RKO (cell line): Measurements from ENCODE around the gene MBNL3.
A peak's percentile ranks its signal among the peaks of the same experiment; 100 is the strongest.

Experiments
- DNase-seq: peaks from one replicate; pipeline ENCODE4 v3.0.0-alpha.2; 2016; ENCODE audit warnings: low spot score

The MBNL3 gene

GRCh38 chrX:132414404-132414803 is 74.4 kb downstream of the MBNL3 start:
- DNase-seq = no peak

DNA sequence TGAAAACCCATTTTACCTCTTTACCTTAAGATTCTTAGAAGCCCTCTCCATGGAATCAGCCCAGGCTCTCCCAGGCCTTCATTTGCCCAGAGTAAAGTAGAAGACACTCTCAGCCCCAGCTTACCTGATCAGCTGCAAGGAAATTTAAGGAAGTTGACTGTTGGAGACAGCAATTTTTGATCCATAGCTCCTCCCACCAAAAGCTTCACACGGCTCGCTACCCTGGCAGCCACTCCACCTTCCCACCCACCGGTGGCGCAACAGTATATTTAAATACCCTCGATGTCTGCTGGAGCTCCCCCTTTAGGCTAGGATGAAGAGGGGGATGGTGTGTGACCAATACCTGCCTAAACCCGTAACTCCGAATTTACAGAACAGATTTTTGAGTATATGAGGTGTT is 75.4 kb downstream of the MBNL3 start:
- no peak for DNase-seq

DNA sequence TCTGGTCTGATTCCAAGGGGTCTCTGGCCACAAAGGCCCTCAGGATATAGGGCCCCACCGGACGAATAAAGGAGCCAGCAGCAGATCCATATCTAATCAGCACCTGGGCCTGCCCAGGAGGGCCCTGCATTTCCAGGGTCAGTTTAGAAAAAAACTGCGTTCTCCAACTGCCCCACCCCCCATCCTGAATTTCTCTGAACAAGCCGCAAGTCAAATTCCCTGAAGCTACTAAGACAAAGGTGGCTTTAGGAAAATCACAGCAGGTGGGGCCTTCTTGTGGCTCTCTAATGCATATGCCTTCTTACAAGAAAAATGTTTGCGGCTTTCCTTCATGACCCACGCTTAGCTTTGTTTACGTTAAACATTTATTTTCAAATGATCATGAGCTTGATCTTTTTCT is 76.6 kb downstream of the MBNL3 start:
- DNase-seq = no peak

GRCh38 chrX:132411310-132411977 is 77.4 kb downstream of the MBNL3 start:
- no peak for DNase-seq

GRCh38 chrX:132409780-132410556 is 78.9 kb downstream of the MBNL3 start:
- no peak for DNase-seq

DNA sequence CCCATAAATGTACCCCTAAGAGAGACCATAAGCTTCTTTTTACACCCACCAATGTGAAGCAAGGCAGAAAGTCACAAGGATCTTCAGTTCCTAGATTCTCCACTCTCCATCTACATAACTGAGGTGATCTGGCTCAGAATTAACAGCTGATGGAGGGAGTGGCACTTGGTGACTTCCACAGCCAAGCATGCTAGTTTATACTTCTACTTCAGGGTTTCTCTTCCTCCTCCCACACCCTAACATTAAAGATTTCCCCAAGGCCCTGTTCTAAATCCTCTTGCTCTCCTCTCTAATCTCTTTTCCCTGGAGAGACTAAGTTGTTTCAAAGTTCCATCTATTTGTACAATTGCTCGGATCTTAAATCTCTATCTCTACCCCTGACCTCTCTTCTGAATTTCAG is 81.1 kb downstream of the MBNL3 start:
- no peak for DNase-seq

- DNase-seq = no peak
These were observed 82.7 kb downstream of the MBNL3 start for GRCh38 chrX:132406106-132406505.

- no peak for DNase-seq
These were observed 84.6 kb downstream of the MBNL3 start for GRCh38 chrX:132404266-132404665.

DNA sequence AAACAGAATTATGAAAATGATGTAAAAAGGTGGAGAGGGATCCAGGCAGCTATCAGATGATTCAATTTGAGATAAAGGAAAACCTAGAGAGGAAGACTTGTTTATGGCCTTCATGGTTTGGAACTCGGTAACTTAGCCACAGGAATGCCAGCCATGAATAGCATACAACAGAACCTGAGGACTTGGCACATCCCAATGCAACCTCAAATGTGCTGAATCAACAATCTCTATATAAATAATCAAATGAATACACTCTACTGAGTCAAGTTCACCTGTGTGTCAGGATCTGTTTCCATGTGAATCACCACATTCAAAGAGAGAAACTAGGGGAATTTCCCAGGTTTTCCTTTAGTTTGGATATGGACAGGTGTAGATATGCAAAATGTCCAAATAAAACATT is 86.9 kb downstream of the MBNL3 start:
- DNase-seq = no peak

- DNase-seq = no peak
These were observed 88.1 kb downstream of the MBNL3 start for GRCh38 chrX:132400706-132401105.

- DNase-seq = no peak
These were observed 93.2 kb downstream of the MBNL3 start for GRCh38 chrX:132395645-132396044.

- DNase-seq = no peak
These were observed 93.8 kb downstream of the MBNL3 start for GRCh38 chrX:132395026-132395425.

DNA sequence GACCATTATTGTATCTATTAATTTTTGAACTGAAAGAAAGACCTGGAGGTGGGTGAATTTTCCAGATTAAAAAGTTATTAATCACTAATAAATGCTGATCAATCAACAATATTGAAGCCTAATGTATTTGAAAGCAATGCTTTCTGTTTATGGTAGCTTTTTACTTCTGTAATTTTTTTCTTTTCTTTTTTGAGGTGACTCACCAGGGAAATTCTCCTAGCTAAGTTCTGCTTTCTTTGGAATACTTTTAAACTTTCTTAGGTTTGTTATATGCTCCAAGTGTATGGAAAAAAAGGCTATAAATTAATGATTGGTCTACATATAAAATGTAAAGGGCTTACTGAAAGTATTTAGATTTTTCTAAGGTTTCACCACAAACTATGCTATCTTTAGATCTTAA is 94.2 kb downstream of the MBNL3 start:
- no peak for DNase-seq

DNA sequence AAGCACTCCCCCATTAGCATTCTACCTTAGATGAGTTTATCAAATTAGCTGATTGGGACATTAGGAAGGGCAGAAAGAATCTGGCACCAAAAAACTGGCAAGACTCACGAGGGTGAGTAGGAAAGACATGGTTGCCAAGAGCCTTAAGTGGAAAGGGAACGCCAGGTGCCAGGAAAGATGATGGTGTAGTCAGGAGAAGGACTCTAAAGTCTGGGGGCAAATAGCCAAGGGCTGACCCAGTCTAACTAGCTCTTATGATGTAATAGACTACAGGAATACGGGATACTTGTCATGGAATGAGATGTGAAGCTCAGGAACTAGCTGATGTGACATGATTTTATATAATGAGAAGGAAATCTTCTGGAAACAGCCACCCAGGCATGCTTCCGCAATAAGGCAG is 94.8 kb downstream of the MBNL3 start:
- no peak for DNase-seq

GRCh38 chrX:132393485-132393884 is 95.4 kb downstream of the MBNL3 start:
- no peak for DNase-seq

GRCh38 chrX:132393085-132393484 is 95.8 kb downstream of the MBNL3 start:
- DNase-seq = no peak

DNA sequence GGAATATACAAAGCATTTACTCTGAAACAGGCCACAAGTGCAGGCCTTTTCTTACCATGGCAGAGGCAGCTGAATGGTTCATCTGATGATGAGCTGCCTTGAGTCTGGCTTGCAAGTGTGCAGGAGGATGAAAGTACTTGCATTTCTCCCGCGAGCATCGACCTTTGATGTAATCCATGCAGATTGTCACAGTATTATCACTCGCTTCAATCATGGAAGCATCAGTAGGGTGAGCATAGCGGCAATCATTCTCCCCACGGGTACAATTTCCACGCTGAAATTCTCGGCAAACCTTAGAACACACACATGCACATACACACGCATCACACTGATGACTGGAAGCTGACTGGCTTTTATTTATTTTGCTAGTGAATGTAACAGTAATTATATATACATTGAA is 98.0 kb downstream of the MBNL3 start:
- DNase-seq = no peak

GRCh38 chrX:132389480-132389879 is 99.4 kb downstream of the MBNL3 start:
- DNase-seq = no peak

DNA sequence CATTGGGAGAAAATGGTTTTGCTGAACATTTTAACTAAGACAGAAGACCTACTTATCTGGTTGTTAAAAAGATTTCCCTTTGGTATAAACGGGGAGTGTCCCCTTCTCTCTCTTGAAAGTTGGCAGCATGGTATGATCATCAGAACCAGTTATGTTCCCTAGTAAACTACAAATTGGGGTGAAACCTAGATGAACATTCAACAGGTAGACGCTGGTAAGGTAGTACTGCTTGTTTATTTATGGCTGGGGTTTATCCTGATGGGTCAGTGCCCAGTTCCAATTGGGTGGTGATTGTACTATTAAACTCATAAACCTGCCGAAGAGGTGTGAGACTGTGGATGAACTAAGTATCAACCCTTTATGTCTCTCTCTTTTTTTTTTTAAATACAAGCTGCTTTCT is 100.5 kb downstream of the MBNL3 start:
- DNase-seq = no peak

DNA sequence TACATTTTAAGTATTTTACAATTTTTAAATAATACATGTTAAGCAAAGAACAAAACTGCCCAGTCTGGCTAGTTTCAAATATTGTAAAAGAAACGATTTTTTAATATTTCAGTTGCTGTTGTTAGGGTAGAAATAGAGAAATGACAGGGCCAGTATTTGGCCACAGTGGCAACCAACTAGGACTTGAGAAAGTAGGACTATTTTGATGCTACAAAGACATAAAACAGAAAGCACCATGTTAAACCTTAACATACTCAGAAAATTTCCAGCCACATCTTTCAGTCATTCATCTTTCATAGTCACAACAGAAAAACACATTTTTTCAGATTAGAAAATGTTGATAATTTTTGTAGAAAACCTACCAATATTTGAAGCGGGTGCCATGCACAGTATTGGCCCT is 104.5 kb downstream of the MBNL3 start:
- DNase-seq = no peak

DNA sequence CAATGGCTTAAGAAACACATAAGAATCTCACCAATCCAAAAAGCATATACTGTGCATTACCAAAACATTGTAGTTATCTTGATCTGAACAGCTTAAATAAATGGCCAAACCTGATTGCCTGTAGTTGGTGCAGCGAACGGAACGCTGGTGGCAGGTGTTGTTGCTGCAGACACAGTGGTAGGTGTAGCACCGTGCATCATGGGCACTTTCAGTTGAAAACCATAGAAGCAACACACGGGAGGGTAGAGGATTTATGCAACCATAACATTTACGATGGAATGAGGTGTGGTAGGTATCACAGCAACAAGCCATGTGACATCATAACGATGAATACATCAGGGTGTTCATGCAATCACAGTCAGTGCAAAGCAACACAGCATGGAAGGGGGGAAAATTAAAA is 106.8 kb downstream of the MBNL3 start:
- DNase-seq = no peak

DNA sequence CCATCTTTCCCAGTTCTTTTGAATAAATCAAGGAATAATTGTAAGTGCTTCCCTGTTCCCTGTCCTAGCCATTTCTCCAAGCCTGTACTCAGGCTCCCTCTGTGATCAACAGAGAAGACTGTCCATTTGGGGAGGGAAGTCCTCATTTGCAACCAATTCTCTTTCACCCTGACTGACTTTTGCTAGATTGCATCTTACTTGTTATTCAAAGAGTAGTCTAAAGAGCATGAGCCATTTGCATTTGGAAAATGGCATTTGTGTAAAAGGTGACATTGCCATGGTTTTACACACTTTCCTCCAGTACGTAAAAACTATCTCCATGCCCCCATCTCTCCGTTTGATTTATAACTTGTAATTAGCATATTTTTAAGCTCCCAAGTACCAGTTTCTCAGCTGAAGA is 110.6 kb downstream of the MBNL3 start:
- no peak for DNase-seq

GRCh38 chrX:132375941-132376340 is 112.9 kb downstream of the MBNL3 start:
- DNase-seq = peak; percentile 43

GRCh38 chrX:132373610-132374009 is 115.2 kb downstream of the MBNL3 start:
- DNase-seq = no peak
